Karpas-422 (cell line): ENCODE data around the gene NRARP. TPM values are rescaled to one million over a fixed set of nuclear protein-coding genes. Genes with fewer than 3 reads are reported as not detected.

Experiments
- DNase-seq: peaks from one replicate; pipeline ENCODE4 v3.0.0-alpha.2; 2015
- H2AFZ ChIP-seq: fragments of 200-600 bp; sonication (generic); 2 replicates; pipeline ENCODE4 v1.6.1; 2014; ENCODE audit warnings: antibody characterized with exemption, low read length, mixed read lengths
- H3K27ac ChIP-seq: fragments of 200-600 bp; sonication (generic); 2 replicates; pipeline ENCODE4 v1.5.1; 2014; ENCODE audit warnings: mild to moderate bottlenecking, low read length, moderate library complexity
- H3K27me3 ChIP-seq: fragments of 200-600 bp; sonication (generic); 2 replicates; pipeline ENCODE4 v1.6.1; 2014; ENCODE audit warnings: low read length, mixed read lengths
- H3K36me3 ChIP-seq: fragments of 200-600 bp; sonication (generic); 2 replicates; pipeline ENCODE4 v1.6.1; 2014; ENCODE audit warnings: low read length, mixed read lengths; ENCODE audit not compliant: insufficient read depth
- H3K4me1 ChIP-seq: fragments of 200-600 bp; sonication (generic); 2 replicates; pipeline ENCODE4 v1.6.1; 2014; ENCODE audit warnings: mild to moderate bottlenecking, low read length, mixed read lengths
- H3K4me2 ChIP-seq: fragments of 200-600 bp; sonication (generic); 2 replicates; pipeline ENCODE4 v1.6.1; 2014; ENCODE audit warnings: low read length, low read depth, mild to moderate bottlenecking; ENCODE audit not compliant: poor library complexity, severe bottlenecking
- H3K4me3 ChIP-seq: fragments of 200-600 bp; sonication (generic); 2 replicates; pipeline ENCODE4 v1.5.1; 2014; ENCODE audit warnings: mild to moderate bottlenecking, antibody characterized with exemption, low read length, mixed read lengths
- H3K79me2 ChIP-seq: fragments of 200-600 bp; sonication (generic); 2 replicates; pipeline ENCODE4 v1.6.1; 2014; ENCODE audit warnings: mild to moderate bottlenecking, low read length, mixed read lengths
- H3K9ac ChIP-seq: fragments of 200-600 bp; sonication (generic); 2 replicates; pipeline ENCODE4 v1.6.0; 2014; ENCODE audit warnings: low read length
- H3K9me2 ChIP-seq: fragments of 200-600 bp; sonication (generic), shearing (Covaris generic); replicated peaks from 2 replicates; pipeline ENCODE4 v1.6.0; 2014; ENCODE audit warnings: mild to moderate bottlenecking, low read length, moderate library complexity; ENCODE audit not compliant: insufficient read depth
- H3K9me3 ChIP-seq: fragments of 300-700, 200-600 bp; sonication (generic); 2 replicates; pipeline ENCODE4 v1.6.1; 2014; ENCODE audit warnings: low read length, mixed read lengths
- H4K20me1 ChIP-seq: fragments of 200-600 bp; sonication (generic); 2 replicates; pipeline ENCODE4 v1.6.1; 2014; ENCODE audit warnings: mild to moderate bottlenecking, antibody characterized with exemption, low read length, low read depth; ENCODE audit not compliant: insufficient read depth
- total RNA-seq: library from RNA; depleted of rRNA; stranded (reverse); fragments of >200 nt; shearing (Covaris generic); gene quantifications from 2 replicates; pipeline ENCODE4 v1.2.3, GENCODE V29; 2014; ENCODE audit warnings: low replicate concordance

The NRARP gene
- total RNA-seq, 1 experiment from 2014 or later = 1.4 TPM

DNA sequence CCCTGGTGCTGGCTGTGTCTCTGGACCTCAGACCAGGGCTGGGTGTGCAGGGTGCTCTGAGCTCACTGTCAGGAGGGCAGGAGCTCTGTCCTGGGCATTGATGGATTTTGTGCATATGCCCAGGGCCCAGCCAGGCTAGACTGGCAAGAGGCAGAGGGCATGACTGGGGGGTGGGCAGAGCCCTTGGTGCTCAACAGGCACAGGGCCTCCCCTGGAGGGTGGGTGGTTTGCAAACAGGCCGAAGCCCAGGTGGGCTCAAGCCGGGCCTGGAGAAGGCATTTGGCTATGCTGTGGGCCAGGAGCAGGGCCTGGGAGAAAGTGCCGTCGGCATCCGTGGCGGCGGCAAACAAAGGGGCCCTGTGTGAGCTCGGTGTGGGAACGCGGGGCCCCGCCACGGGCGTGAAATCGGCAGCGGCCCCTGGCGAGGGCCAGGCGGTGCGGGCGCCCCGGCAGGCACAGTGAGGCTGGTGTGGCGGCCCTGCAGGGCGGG, 1.9 kb upstream of the NRARP start:
- H3K27me3 ChIP-seq = no peaks in the 10 kb centered on the region
- H3K9me2 ChIP-seq = no peaks in the 10 kb centered on the region
- DNase-seq = no peak
- H3K79me2 ChIP-seq = no peaks in the 10 kb centered on the region
- no peak overlapping the region for H3K9ac ChIP-seq
- peaks cover 21% of the 10 kb centered on the region for H3K4me1 ChIP-seq
- no peak overlapping the region for H3K27ac ChIP-seq
- H3K4me3 ChIP-seq = no peak overlapping the region
- H4K20me1 ChIP-seq = no peaks in the 10 kb centered on the region
- H3K9me3 ChIP-seq = no peaks in the 10 kb centered on the region
- no peak overlapping the region for H3K4me2 ChIP-seq
- H2AFZ ChIP-seq = no peak overlapping the region
- H3K36me3 ChIP-seq = no peaks in the 10 kb centered on the region

DNA sequence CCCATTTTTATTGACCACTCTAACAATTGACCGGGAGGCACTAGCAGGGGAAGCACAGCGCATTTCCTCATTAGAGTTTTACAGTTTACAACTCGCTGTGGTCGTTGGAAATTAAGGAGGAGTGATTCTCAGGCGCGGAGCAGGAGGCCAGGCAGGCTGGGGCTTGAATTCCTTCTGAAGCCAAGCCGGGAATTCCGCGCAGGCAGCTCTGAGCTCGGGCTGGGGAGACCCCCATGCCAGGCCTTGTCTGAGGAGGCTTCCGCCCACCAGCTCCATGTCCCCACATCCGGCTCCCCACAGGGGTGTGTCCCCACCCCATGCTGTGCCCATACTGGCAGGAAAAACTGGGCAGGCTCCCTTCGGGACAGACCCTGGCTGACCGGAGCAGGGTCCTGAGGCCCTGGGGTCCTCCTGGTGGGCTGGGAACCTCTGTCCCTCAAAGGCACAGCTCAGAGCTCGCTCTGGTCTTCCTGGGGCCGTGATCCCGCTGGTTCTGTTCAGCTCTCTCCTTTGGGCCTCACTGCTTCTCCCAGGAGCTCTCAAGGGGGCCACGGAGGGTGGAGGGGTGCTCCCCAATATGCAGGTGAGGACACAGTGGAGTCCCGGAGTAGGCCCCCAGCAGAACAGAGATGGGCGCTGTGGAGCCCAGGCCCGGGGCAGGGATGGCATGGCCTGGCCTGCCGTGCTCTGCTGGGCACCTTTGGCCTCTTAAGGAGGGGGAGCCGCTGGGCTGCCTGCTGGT, 1.3 kb upstream of the NRARP start:
- Histone ChIP-seq H3K9ac (no peak overlapping the region), H2AFZ (no peak overlapping the region), H3K9me2 (no peaks in the 10 kb centered on the region), H3K4me1 (peaks cover 23% of the 10 kb centered on the region), H3K9me3 (no peaks in the 10 kb centered on the region), H3K4me2 (no peak overlapping the region), H4K20me1 (no peaks in the 10 kb centered on the region), H3K36me3 (no peaks in the 10 kb centered on the region), H3K79me2 (no peaks in the 10 kb centered on the region), H3K4me3 (no peak overlapping the region), H3K27ac (no peak overlapping the region), H3K27me3 (no peaks in the 10 kb centered on the region)
- DNase-seq = no peak

DNA sequence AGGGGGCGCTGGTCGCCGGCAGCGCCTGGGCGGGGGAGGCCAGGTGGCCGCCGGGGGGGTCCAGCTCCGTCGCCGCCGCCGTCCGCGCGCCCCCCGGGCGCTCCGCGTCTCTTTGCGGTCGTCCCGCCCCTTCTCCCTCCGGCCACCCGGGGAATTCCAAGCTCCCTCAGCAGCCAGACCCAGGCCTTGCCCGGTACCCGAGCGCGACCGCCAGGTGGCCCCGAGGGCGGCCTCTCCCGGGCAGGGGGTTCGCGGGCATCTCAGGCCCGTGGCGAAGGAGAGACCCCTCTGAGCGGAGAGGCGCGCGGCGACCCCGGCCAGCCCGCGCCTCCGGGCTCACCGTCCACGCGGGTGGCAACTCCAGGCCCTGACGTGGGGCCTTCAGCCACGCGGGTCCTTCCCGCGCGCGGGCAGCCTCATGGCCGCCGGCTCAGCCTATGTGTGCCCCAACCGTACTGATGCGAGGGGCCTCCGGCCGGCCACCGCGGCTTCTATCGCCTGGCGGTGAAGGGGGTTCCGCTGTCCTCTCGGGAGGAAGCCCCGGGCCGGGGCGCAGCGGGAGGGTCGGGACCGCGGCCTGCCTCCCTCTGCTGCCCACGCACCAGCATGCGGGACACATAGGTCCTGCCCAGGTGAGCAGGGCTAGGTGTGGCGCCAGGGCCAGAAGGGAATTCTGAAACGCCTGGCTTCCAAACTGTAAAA, 529 bp upstream of the NRARP start:
- Histone ChIP-seq H3K27me3 (no peaks in the 10 kb centered on the region), H4K20me1 (no peaks in the 10 kb centered on the region), H3K9ac (no peak overlapping the region; the same call in 1 of the 2 replicates), H3K4me3 (peak overlapping the region; percentile 51; the same call in 1 of the 2 replicates), H3K79me2 (no peaks in the 10 kb centered on the region), H3K9me3 (no peaks in the 10 kb centered on the region), H3K4me1 (peaks cover 24% of the 10 kb centered on the region), H3K36me3 (no peaks in the 10 kb centered on the region), H2AFZ (no peak overlapping the region), H3K27ac (no peak overlapping the region), H3K4me2 (peak overlapping the region; percentile 55), H3K9me2 (no peaks in the 10 kb centered on the region)
- DNase-seq = no peak

DNA sequence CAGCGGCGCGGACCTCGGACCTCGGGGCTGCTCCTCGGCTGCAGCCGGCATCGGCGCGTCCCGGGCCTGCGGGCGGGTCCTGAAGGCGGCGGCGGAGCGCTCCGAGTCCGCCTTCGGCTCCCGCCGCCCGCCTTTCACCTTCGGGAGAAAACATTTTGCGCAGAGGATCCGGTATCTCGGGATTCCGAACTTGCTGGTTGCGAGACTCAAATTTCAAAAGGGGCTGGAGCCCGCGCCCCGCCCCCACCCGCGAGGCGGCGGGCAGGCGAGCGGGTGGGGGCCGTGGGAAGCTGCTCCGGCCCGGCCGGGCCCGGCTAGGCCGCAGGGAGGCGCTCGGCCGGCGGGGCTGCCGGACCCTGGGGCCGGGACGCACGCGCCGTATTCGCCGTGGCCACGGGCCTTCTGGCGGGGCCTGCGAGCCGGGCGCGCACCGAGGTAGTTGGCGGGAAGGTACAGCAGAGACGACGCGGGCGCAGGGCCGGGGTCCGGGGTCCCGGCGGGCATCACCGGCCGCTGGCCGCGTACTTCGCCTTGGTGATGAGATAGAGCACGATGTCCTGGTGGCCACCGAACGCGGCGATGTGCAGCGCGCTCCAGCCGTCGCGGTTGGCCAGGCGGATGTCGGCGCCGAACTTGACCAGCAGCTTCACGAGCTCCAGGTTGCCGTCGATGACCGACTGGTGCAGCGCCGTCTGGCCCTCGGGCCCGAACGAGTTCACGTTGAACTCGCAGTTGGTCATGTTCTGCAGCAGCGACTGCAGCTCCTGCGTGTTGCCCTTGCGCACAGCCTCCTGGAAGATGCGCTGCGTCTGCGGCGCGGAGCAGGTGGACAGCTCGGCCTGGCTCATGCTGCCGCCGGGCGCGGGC, 757 bp downstream of the NRARP start:
- no peaks in the 10 kb centered on the region for H3K27me3 ChIP-seq
- H3K27ac ChIP-seq = no peak overlapping the region
- H3K4me3 ChIP-seq = no peak overlapping the region
- H3K36me3 ChIP-seq = no peaks in the 10 kb centered on the region
- no peak overlapping the region for H2AFZ ChIP-seq
- H3K9me3 ChIP-seq = no peaks in the 10 kb centered on the region
- no peaks in the 10 kb centered on the region for H3K79me2 ChIP-seq
- DNase-seq = no peak
- no peaks in the 10 kb centered on the region; the same call in 1 of the 2 replicates for H4K20me1 ChIP-seq
- H3K9ac ChIP-seq = no peak overlapping the region
- H3K9me2 ChIP-seq = no peaks in the 10 kb centered on the region
- H3K4me1 ChIP-seq = peaks cover 35% of the 10 kb centered on the region
- no peak overlapping the region for H3K4me2 ChIP-seq

DNA sequence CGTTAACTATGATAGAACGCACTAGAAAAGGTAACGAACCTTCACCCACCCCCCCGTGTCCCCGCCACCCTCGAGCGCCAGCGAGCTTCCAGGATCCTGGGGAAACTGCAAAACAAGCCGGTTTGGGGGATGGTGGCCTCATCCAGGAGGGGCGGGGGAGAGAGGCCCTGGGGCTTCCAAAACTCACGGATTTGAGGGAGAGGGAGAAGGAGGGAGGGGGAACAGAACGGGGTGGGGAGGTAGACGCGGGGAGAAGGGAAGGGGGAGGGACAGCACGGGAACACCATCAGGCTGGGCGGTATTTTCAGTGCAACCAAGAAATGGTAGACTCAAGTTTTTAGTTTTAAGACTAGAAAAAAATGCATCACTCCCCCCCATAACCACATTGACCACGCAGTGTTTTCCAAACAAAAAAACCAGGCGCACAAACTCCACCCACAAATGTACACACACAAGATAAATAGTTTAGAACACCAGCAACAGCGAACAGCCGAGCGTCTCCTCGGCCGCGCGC, 1.4 kb downstream of the NRARP start:
- H3K27ac ChIP-seq = no peak overlapping the region
- no peak overlapping the region for H3K9ac ChIP-seq
- H3K79me2 ChIP-seq = no peaks in the 10 kb centered on the region
- H3K9me2 ChIP-seq = no peaks in the 10 kb centered on the region
- peaks cover 31% of the 10 kb centered on the region for H3K4me1 ChIP-seq
- H3K27me3 ChIP-seq = no peaks in the 10 kb centered on the region
- H3K4me3 ChIP-seq = no peak overlapping the region
- H3K9me3 ChIP-seq = no peaks in the 10 kb centered on the region
- no peak overlapping the region for H3K4me2 ChIP-seq
- no peak overlapping the region for H2AFZ ChIP-seq
- no peak for DNase-seq
- no peaks in the 10 kb centered on the region; the same call in 1 of the 2 replicates for H4K20me1 ChIP-seq
- H3K36me3 ChIP-seq = no peaks in the 10 kb centered on the region

DNA sequence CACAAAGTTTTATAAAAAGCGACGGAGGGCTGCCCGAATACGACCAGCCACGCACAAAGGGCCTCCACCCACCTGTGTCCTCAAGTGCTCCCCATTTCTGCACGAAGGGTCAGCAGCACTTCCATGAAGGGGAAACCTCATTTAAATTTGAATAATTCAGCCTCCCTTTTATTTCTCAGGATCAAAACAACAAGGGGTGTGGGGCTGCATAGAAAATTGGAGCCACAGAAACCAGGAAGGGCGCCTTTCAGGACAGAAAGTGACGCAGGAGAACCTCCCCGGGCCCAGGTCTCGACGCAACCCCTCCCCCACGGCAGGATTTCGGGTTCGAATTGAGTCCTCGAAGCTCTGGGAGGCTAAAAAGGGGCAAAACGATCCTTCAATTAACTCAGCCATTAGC, 2.1 kb downstream of the NRARP start:
- Histone ChIP-seq H3K79me2 (no peaks in the 10 kb centered on the region), H3K4me2 (no peak overlapping the region), H3K4me3 (no peak overlapping the region), H2AFZ (no peak overlapping the region), H3K27ac (no peak overlapping the region), H3K9ac (no peak overlapping the region), H3K27me3 (no peaks in the 10 kb centered on the region), H3K36me3 (no peaks in the 10 kb centered on the region), H3K9me2 (no peaks in the 10 kb centered on the region), H3K9me3 (no peaks in the 10 kb centered on the region), H3K4me1 (peaks cover 28% of the 10 kb centered on the region), H4K20me1 (no peaks in the 10 kb centered on the region; the same call in 1 of the 2 replicates)
- DNase-seq = no peak

DNA sequence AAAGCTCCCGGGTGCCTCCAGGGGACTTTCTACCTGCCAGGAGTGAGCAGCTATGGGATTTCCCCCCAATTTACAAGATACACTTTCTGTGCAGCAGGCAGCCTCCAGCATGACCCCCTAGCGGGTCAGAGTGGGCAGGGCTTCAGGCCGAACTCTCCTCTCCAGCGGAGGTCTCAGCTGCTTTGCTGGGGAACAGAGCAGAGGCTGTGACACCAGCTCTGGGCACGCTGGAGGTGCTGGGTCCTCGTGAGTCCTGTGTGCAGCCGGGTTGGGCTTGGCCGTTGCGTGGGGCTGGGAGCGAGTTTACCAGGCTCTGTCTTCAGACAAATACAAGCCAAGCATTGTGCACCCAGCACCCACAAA, 2.9 kb downstream of the NRARP start:
- no peak for DNase-seq
- Histone ChIP-seq H3K79me2 (no peaks in the 10 kb centered on the region), H2AFZ (no peak overlapping the region), H3K36me3 (no peaks in the 10 kb centered on the region), H3K4me1 (peaks cover 28% of the 10 kb centered on the region), H4K20me1 (no peaks in the 10 kb centered on the region; the same call in 1 of the 2 replicates), H3K27me3 (no peaks in the 10 kb centered on the region), H3K9ac (no peak overlapping the region), H3K4me3 (no peak overlapping the region), H3K4me2 (no peak overlapping the region), H3K9me2 (no peaks in the 10 kb centered on the region), H3K27ac (no peak overlapping the region), H3K9me3 (no peaks in the 10 kb centered on the region)
